Measurements from ENCODE around the gene FIGLA. TPM values are rescaled to one million over a fixed set of nuclear protein-coding genes. Genes with fewer than 3 reads are reported as not detected.

The FIGLA gene
- total RNA-seq, 6 experiments from 2014 or later = not detected

DNA sequence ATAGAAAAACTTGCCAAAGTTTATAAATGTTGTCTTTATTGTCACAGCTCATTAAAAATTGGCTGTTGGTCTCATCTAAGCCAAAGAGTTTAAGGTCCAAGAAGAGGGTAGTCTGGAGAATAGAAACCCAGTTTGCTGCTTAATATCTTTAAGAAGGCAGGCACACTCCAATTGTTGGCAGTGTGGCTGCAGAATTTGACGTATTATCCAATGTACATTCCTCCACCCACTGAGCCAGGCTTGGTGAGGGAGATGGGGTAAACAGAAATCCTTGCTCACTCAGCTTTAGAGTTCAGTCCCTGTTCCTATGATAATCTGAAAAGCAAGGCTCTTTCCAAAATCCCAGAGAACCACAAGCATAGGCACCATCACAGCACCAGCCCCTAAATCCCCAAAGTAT is 11.8 kb downstream of the FIGLA start:
- H3K27me3 Mint-ChIP-seq (ENCODE audit: insufficient read depth) = peaks cover 19% of the 10 kb centered on the region
- no peak overlapping the region for H3K4me3 Mint-ChIP-seq
- no peak overlapping the region for H3K27ac Mint-ChIP-seq
- no peak for TF ChIP-seq CTCF (IDR thresholded peaks at IDR 0.05)
- no peaks in the 10 kb centered on the region for H3K9me3 Mint-ChIP-seq
- no peaks in the 10 kb centered on the region for H3K36me3 Mint-ChIP-seq (ENCODE audit: low read depth)
- peaks cover 15% of the 10 kb centered on the region for H3K4me1 Mint-ChIP-seq (ENCODE audit: low read depth)
- no peak for DNase-seq

- no peaks in the 10 kb centered on the region for H3K9me3 Mint-ChIP-seq
- no peak overlapping the region for H3K4me3 Mint-ChIP-seq
- H3K27ac Mint-ChIP-seq = no peak overlapping the region
- H3K27me3 Mint-ChIP-seq (ENCODE audit: insufficient read depth) = peaks cover 28% of the 10 kb centered on the region
- no peaks in the 10 kb centered on the region for H3K36me3 Mint-ChIP-seq (ENCODE audit: low read depth)
- H3K4me1 Mint-ChIP-seq (ENCODE audit: low read depth) = peaks cover 15% of the 10 kb centered on the region
- no peak for DNase-seq
- no peak for TF ChIP-seq CTCF (IDR thresholded peaks at IDR 0.05)
Observed at GRCh38 chr2:70777450-70777849, 13.0 kb downstream of the FIGLA start.

- no peak for TF ChIP-seq CTCF (IDR thresholded peaks at IDR 0.05)
- no peak overlapping the region for H3K27ac Mint-ChIP-seq
- DNase-seq = no peak
- no peak overlapping the region for H3K4me3 Mint-ChIP-seq
- H3K9me3 Mint-ChIP-seq = no peaks in the 10 kb centered on the region
- H3K27me3 Mint-ChIP-seq (ENCODE audit: insufficient read depth) = peaks cover 29% of the 10 kb centered on the region
- H3K4me1 Mint-ChIP-seq (ENCODE audit: low read depth) = peaks cover 15% of the 10 kb centered on the region
- H3K36me3 Mint-ChIP-seq (ENCODE audit: low read depth) = no peaks in the 10 kb centered on the region
Observed at GRCh38 chr2:70776266-70776665, 14.2 kb downstream of the FIGLA start.

DNA sequence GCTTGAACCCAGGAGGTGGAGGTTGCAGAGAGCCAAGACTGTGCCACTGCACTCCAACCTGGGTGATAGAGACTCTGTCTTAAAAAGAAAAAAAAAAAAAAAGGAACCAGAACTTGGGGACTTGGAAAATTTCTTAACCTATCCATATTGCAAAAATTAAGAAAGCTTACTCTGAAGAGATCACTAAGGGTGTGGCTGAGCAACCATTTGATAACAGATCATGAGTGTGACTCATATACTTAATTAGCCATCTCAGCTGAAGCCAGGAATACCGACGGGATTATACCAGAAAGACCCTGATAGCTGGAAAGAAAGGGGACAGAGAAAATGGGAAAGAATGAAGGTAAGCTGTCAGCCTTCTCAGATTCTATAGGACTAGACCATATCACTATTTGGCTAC is 15.3 kb downstream of the FIGLA start:
- H3K27ac Mint-ChIP-seq = no peak overlapping the region
- no peak for TF ChIP-seq CTCF (IDR thresholded peaks at IDR 0.05)
- no peaks in the 10 kb centered on the region for H3K36me3 Mint-ChIP-seq (ENCODE audit: low read depth)
- H3K4me1 Mint-ChIP-seq (ENCODE audit: low read depth) = peaks cover 7% of the 10 kb centered on the region
- H3K4me3 Mint-ChIP-seq = no peak overlapping the region
- H3K9me3 Mint-ChIP-seq = no peaks in the 10 kb centered on the region
- DNase-seq = no peak
- peaks cover 37% of the 10 kb centered on the region for H3K27me3 Mint-ChIP-seq (ENCODE audit: insufficient read depth)

GRCh38 chr2:70772486-70773155 is 17.8 kb downstream of the FIGLA start:
- no peak for TF ChIP-seq CTCF (IDR thresholded peaks at IDR 0.05)
- no peaks in the 10 kb centered on the region for H3K36me3 Mint-ChIP-seq (ENCODE audit: low read depth)

More at GRCh38 chr2:70772486-70773155, 17.8 kb downstream of the FIGLA start:
- Mint-ChIP-seq H3K27ac (no peak overlapping the region), H3K4me1 (ENCODE audit: low read depth) (no peaks in the 10 kb centered on the region), H3K27me3 (ENCODE audit: insufficient read depth) (peaks cover 54% of the 10 kb centered on the region), H3K4me3 (no peak overlapping the region), H3K9me3 (no peaks in the 10 kb centered on the region)
- DNase-seq = no peak

Measured in HFFc6 (cell line).